IMR-90 (cell line): ENCODE data around the gene KCNIP3. TPM values are rescaled to one million over a fixed set of nuclear protein-coding genes. Genes with fewer than 3 reads are reported as not detected.
"Not testable (repeated sequence)": the region's sequence is repeated elsewhere in the genome, so short reads cannot be mapped to it uniquely, and the experiment has no call there.

ENCODE experiments used
- ATAC-seq: fragments of 200-7000 bp; cut with Tn5 transposase; 2 replicates; pipeline ENCODE4 v1.9.1; 2020; ENCODE audit warnings: low read depth, mild to moderate bottlenecking, moderate library complexity
- BruUV-seq: library from RNA; stranded (reverse); fragments of 400-500 nt; replicated peaks from 2 replicates; lab custom pipeline; 2021; lab: Mats Ljungman, UMichigan
- CTCF ChIA-PET: fragments of 300-600 bp; formaldehyde crosslinking; extraction: SDS; loops from one replicate; lab custom pipeline; 2021; ENCODE audit warnings: antibody characterized with exemption; lab: Yijun Ruan, JAX
- POLR2A ChIA-PET: fragments of 300-600 bp; sonication (Branson Sonifier 250); formaldehyde crosslinking; loops from one replicate; lab custom pipeline; 2022; ENCODE audit warnings: antibody characterized with exemption; ENCODE audit not compliant: unreplicated experiment; lab: Charles Lee
- DNase-seq: peaks from one replicate; pipeline ENCODE4 v3.0.0; 2013
- H2AFZ ChIP-seq: replicated peaks from 2 replicates; pipeline ENCODE3; 2013; ENCODE audit warnings: low read length, mild to moderate bottlenecking; ENCODE audit not compliant: poor library complexity
- H2AK5ac ChIP-seq: 2 replicates; pipeline ENCODE4 v1.6.1; 2013; ENCODE audit warnings: low read depth, low read length, inconsistent platforms
- H2AK9ac ChIP-seq: replicated peaks from 2 replicates; pipeline ENCODE3; 2013; ENCODE audit warnings: mild to moderate bottlenecking, low read depth, low read length, moderate library complexity; ENCODE audit not compliant: poor library complexity
- H2BK120ac ChIP-seq: 2 replicates; pipeline ENCODE4 v1.6.1; 2013; ENCODE audit warnings: low read depth, low read length, inconsistent platforms
- H2BK15ac ChIP-seq: 3 replicates; pipeline ENCODE4 v1.6.1; 2013; ENCODE audit warnings: low read depth, low read length, inconsistent platforms
- H2BK20ac ChIP-seq: 2 replicates; pipeline ENCODE4 v1.6.1; 2013; ENCODE audit warnings: low read depth, mild to moderate bottlenecking, inconsistent platforms, low read length, moderate library complexity
- H2BK5ac ChIP-seq: 2 replicates; pipeline ENCODE4 v1.6.1; 2013; ENCODE audit warnings: mild to moderate bottlenecking, low read depth, low read length, inconsistent platforms; ENCODE audit not compliant: poor library complexity, severe bottlenecking
- H3K14ac ChIP-seq: replicated peaks from 2 replicates; pipeline ENCODE4 v1.6.1; 2013; ENCODE audit warnings: low read depth, low read length, inconsistent platforms
- H3K18ac ChIP-seq: 2 replicates; pipeline ENCODE4 v1.6.1; 2013; ENCODE audit warnings: low read depth, low read length, control low read depth
- H3K23ac ChIP-seq: 2 replicates; pipeline ENCODE4 v1.6.1; 2013; ENCODE audit warnings: low read depth, low read length, inconsistent platforms
- H3K27ac ChIP-seq: 2 replicates; pipeline ENCODE4 v1.5.1; 2013; ENCODE audit warnings: mild to moderate bottlenecking, control low read depth, low read length; ENCODE audit not compliant: insufficient read depth
- H3K27me3 ChIP-seq: 2 replicates; pipeline ENCODE4 v1.6.1; 2013; ENCODE audit warnings: low read length; ENCODE audit not compliant: control insufficient read depth, insufficient read depth
- H3K36me3 ChIP-seq: 2 replicates; pipeline ENCODE4 v1.6.1; 2013; ENCODE audit warnings: low read length, mixed read lengths; ENCODE audit not compliant: control insufficient read depth, insufficient read depth
- H3K4ac ChIP-seq: 2 replicates; pipeline ENCODE4 v1.6.1; 2013; ENCODE audit warnings: low read depth, low read length, inconsistent platforms
- H3K4me1 ChIP-seq: 2 replicates; pipeline ENCODE4 v1.6.1; 2013; ENCODE audit warnings: low read length, mixed read lengths; ENCODE audit not compliant: control insufficient read depth, insufficient read depth
- H3K4me2 ChIP-seq: 2 replicates; pipeline ENCODE4 v1.6.1; 2013; ENCODE audit warnings: low read depth, mild to moderate bottlenecking, control low read depth, low read length, moderate library complexity
- H3K4me3 ChIP-seq: 2 replicates; pipeline ENCODE4 v1.5.1; 2013; ENCODE audit warnings: low read depth, mild to moderate bottlenecking, control low read depth, low read length, moderate library complexity; ENCODE audit not compliant: insufficient read depth
- H3K56ac ChIP-seq: 2 replicates; pipeline ENCODE4 v1.6.1; 2013; ENCODE audit warnings: low read length, inconsistent platforms; ENCODE audit not compliant: insufficient read depth; ENCODE audit errors: extremely low read depth
- H3K79me1 ChIP-seq, 2 experiments: 2 replicates each; pipeline ENCODE4 v1.6.1; 2013; ENCODE audit warnings: low read length in 2 of 2, inconsistent platforms in 1 of 2, low read depth in 1 of 2
- H3K9ac ChIP-seq: 2 replicates; pipeline ENCODE4 v1.6.1; 2013; ENCODE audit warnings: low read depth, low read length, control low read depth
- H3K9me1 ChIP-seq: 2 replicates; pipeline ENCODE4 v1.6.1; 2013; ENCODE audit warnings: low read length, inconsistent platforms; ENCODE audit not compliant: insufficient read depth
- H3K9me3 ChIP-seq: 2 replicates; pipeline ENCODE4 v1.6.1; 2013; ENCODE audit warnings: low read length; ENCODE audit not compliant: control insufficient read depth, insufficient read depth
- H4K20me1 ChIP-seq: 2 replicates; pipeline ENCODE4 v1.6.1; 2013; ENCODE audit warnings: low read length, inconsistent platforms; ENCODE audit not compliant: insufficient read depth
- H4K5ac ChIP-seq: 2 replicates; pipeline ENCODE4 v1.6.1; 2013; ENCODE audit warnings: mild to moderate bottlenecking, low read depth, low read length, control low read depth
- H4K8ac ChIP-seq, 2 experiments: 2 replicates each; pipeline ENCODE4 v1.6.1; 2013; ENCODE audit warnings: low read depth in 2 of 2, low read length in 2 of 2, control low read depth in 1 of 2, inconsistent platforms in 1 of 2
- H4K91ac ChIP-seq: 2 replicates; pipeline ENCODE4 v1.6.1; 2013; ENCODE audit warnings: low read depth, low read length, inconsistent platforms; ENCODE audit not compliant: insufficient read depth
- WGBS, 2 experiments: methylation state at CpG; one replicate each; pipeline versions ENCODE4 v1.1.5 to v1.1.7; 2013; ENCODE audit warnings: missing lambda C conversion rate in 2 of 2; ENCODE audit not compliant: insufficient read length in 1 of 2; ENCODE audit errors: extremely low coverage in 2 of 2; 5-methylcytosine and 5-hydroxymethylcytosine counted together
- dilution Hi-C: fragments of 300-500 bp; cut with HindIII; formaldehyde crosslinking; loops from one replicate; pipeline ENCODE4 v1.14.3; 2018; ENCODE audit warnings: low sequenced_read_pairs; ENCODE audit not compliant: unreplicated experiment
- in situ Hi-C: fragments of 300-500 bp; cut with MboI; formaldehyde crosslinking; loops from 3 replicates; pipeline ENCODE4 v1.14.3; 2019; ENCODE audit warnings: low sequenced_read_pairs, inconsistent platforms, mixed read lengths
- intact Hi-C: fragments of 100-400 bp; cut with micrococcal nuclease; formaldehyde crosslinking; loops from 2 replicates; pipeline ENCODE4 v1.10.0; 2022
- polyA plus RNA-seq, 3 experiments: library from polyadenylated mRNA; depleted of rRNA; stranded (reverse); fragments of >200 nt; gene quantifications; 2 replicates each; pipeline ENCODE4 v1.2.3, GENCODE V29; 2012; ENCODE audit warnings: low replicate concordance in 1 of 3
- total RNA-seq: library from RNA; depleted of rRNA; stranded (reverse); fragments of >200 nt; gene quantifications from 2 replicates; pipeline ENCODE4 v1.2.3, GENCODE V29; 2012

The KCNIP3 gene
- total and polyA plus RNA-seq, 2 of the 4 experiments (the other 2 are of a cell fraction): 0.72 to 1.4 TPM

- H3K56ac ChIP-seq, H4K20me1 ChIP-seq, H3K4me2 ChIP-seq, H3K36me3 ChIP-seq, H2AFZ ChIP-seq, H3K9ac ChIP-seq, H4K91ac ChIP-seq, H3K27me3 ChIP-seq, in situ Hi-C loops, H3K27ac ChIP-seq, H4K5ac ChIP-seq, H2BK15ac ChIP-seq, DNase-seq, H3K79me1 ChIP-seq, CTCF ChIA-PET, dilution Hi-C loops, H3K4me3 ChIP-seq, BruUV-seq, H3K4ac ChIP-seq, H2AK9ac ChIP-seq, H3K18ac ChIP-seq, intact Hi-C loops, H2BK20ac ChIP-seq, H3K9me3 ChIP-seq, H3K23ac ChIP-seq, H3K4me1 ChIP-seq, H2BK120ac ChIP-seq, H4K8ac ChIP-seq, H3K14ac ChIP-seq, POLR2A ChIA-PET, H2BK5ac ChIP-seq, H2AK5ac ChIP-seq, H3K9me1 ChIP-seq, ATAC-seq: not testable (repeated sequence)
- WGBS, 2 experiments: no CpG with 5 or more reads among the region's 5 CpGs
Observed at GRCh38 chr2:95355486-95355885, 58.3 kb downstream of the KCNIP3 start.
